D721Med (cell line): ENCODE results near the gene ZIC4.

Experiments used
- DNase-seq: peaks from one replicate; pipeline ENCODE4 v3.0.0; 2011; ENCODE audit warnings: low spot score; ENCODE audit not compliant: insufficient read length
- FAIRE-seq: peaks from 2 replicates; lab custom pipeline; 2011; peaks lifted over from hg19 to GRCh38; lab: Jason Lieb, UNC
- TF ChIP-seq, protein P1 (sequence below): IDR thresholded peaks from 2 replicates; pipeline ENCODE4 v1.5.1; 2012; ENCODE audit warnings: mild to moderate bottlenecking, control low read depth; ENCODE audit not compliant: insufficient read depth; ENCODE audit errors: missing control alignments

The ZIC4 gene

DNA sequence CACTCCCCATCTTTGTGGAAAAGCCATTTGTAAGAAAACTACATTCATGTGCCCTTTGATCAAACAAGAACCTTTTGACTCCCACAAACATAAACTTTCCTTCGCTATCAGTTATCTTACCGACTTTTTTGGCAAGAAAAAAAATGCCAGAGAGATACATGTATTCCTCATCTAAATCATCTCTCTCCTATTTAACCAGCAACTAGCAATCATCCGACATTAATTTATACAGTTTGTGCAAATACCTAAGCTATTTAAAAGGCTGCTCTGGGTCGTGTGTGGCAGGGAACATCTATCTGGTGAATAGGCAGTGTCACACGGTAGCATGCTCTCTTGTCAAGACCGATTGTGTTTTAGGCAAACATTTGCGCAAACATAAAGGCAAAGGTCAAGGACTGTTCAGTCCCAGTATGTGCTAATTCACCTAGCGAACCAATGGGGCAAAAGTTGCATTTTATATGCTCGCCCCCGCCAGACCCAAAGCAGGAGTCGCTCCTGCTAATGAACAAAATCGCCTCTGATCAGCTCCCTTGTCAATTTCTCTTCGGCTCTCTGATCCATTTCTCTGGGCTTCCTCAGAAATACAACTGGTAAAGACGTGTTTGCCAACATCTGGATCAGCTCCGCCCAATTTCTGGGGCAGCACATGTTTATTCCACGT, 37.7 kb downstream of the ZIC4 start:
- no peak for FAIRE-seq
- DNase-seq = no peak
- TF ChIP-seq, protein P1, sequence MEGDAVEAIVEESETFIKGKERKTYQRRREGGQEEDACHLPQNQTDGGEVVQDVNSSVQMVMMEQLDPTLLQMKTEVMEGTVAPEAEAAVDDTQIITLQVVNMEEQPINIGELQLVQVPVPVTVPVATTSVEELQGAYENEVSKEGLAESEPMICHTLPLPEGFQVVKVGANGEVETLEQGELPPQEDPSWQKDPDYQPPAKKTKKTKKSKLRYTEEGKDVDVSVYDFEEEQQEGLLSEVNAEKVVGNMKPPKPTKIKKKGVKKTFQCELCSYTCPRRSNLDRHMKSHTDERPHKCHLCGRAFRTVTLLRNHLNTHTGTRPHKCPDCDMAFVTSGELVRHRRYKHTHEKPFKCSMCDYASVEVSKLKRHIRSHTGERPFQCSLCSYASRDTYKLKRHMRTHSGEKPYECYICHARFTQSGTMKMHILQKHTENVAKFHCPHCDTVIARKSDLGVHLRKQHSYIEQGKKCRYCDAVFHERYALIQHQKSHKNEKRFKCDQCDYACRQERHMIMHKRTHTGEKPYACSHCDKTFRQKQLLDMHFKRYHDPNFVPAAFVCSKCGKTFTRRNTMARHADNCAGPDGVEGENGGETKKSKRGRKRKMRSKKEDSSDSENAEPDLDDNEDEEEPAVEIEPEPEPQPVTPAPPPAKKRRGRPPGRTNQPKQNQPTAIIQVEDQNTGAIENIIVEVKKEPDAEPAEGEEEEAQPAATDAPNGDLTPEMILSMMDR = no peak

DNA sequence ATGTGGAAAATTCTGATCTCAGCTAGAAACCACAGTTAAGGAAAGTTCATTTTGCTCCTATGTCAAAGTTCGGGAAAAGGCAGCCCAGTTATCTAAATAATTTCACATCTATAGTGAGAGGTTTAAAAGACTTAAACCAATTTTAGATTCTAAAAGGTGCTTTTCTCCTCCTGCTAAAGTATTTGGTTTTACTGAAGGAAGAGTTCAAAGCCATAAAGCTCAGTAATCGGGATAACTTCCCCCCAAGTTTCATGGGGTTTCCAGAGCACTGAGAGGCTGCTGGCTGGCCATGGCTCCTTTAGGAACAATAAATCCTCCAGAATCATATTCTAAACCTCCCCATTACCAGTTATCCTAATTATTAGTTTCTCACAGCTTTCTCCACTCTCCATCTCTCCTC, 38.2 kb downstream of the ZIC4 start:
- TF ChIP-seq, protein P1 = no peak
- no peak for FAIRE-seq
- no peak for DNase-seq

DNA sequence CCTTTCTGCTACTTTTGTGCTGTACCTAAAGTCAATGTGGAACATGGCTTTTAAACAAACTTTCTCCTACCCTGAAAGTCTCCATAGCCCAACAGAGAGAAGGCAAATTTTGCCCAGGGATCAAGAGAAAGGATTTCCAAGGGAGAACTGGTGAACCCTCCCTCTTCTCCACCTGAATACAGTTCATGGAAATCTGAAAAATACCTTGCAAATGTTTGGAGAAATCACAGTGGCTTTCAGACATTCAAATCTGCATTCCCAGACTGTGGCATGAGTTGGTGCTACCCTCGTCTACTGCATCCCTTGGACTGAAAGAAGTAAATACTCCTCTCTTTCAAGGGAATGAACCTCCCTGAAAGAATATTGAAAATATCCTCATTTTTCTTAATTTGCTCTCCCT, 38.7 kb downstream of the ZIC4 start:
- FAIRE-seq (no peak), DNase-seq (no peak)
- TF ChIP-seq, protein P1 = no peak

DNA sequence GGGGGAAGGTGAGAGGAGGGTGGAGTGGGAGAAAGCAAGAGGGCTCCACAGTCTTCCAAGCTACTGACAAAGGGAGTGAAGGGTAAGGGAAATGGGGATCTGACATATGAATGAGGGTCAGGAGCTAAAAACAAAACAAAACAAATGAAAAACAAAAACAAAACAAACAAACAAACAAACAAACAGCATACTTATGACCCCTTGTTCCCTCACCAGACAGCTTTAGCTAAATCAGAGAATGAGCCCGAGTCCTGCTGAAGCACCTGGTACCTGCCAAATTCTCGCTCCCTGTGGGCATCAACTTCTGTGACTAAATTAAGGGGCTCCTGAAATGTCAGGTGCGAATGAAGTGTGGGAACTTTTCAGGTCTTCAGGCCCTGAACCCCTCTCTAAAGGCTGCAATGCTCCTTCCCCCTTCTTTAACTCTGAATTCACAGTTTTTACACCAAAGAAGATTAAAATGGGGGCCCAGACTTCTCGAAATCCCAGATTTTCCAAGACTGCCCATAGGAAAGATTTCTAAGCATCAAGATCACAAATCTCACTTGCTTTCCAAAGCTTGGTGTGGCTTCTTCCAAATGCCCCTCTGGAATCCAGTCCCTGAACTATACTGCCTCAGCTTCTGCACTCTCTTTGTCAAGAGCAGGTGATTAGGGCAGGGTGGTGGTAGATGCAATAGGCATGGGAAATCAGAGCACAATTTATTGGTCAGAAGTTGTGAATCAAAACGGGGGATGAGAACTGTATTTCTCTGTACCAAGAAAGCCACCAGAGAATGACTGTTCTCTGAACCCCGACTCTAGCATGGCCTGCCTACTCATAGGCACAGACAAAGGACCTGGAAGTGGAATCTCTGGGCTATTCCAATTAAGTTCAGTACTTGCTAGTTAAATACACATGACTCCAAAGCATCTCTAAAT, 40.9 kb downstream of the ZIC4 start:
- FAIRE-seq = no peak
- TF ChIP-seq, protein P1 = no peak
- no peak for DNase-seq

DNA sequence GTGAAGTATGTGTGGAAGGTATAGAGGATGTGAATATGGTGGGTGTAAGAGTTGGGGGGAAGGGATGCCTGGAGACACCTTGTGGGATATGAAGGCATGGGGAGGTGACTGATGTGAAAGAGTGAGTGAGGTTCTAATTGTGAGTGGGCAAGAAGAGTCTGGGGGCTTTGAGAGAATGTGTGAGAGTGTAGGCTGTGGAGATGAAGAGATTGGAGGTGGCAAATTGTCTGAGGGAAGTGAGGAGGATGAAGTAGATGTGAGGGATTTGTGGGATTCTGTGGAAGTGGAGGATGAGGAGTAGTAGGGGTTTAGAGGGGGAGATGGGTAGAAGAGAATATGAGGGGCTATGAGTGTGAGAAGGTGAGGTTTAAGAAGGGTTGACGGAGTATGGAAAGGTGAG, 41.6 kb downstream of the ZIC4 start:
- TF ChIP-seq, protein P1 = no peak
- DNase-seq (no peak), FAIRE-seq (no peak)

DNA sequence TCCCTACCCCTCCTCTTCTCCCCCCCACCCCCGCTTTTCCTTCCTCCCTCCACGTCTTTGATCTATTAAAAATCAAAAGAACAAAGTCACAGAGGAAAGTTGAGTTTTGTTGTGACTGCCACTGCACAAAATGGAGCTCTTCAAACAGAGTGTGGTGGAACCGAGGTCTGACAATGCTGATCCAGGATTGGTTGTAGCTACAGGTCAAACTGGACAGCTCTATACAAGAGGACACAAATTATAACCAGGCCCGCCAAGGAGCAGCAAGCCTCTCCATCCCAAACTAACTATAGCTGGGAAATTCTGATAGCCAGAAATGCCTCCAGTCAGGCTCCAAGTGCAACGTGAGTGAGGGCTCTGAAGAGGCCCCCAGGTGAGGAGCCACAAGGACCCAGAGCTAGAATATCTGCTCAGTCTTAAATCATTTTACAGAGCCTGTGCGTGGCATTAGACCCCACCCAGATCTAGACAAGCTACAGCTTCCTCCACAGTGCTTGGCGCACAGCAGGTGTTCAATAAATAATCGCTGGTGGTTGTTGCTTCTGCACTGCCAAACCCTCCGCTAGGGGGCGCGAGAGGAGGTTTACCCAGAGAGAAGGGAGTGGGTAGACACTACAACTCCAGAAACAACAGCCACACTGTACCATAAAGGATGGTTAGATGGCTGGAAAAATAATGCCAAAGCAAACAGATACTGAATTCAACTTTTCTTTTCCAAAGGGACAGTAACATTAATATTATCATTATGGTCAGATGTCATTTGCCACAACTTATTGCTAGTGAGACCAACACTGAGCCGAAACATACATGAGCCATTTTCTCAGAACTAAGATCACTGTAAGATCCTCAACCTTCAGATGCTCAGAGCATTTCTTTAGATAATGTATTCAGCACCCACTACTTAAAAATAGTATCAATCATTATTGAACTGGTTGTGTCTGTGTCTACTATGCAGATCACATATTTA, 44.6 kb downstream of the ZIC4 start:
- DNase-seq = no peak
- TF ChIP-seq, protein P1 = peak; percentile 71
- FAIRE-seq = no peak
